ENCODE data around the gene ALG11. TPM values are rescaled to one million over a fixed set of nuclear protein-coding genes. Genes with fewer than 3 reads are reported as not detected.

ALG11 gene
- polyA plus RNA-seq, 4 donors: 29.7 to 36.8 (median 32.7) TPM

GRCh38 chr13:51997186-51997585 lies 15.0 kb upstream of the ALG11 start:
- DNase-seq (ENCODE audit: low read depth in 4 of 4, low spot score in 3 of 4): no peak

- no peak for DNase-seq (ENCODE audit: low read depth in 4 of 4, low spot score in 3 of 4)
Measured at GRCh38 chr13:51997641-51998330, 14.4 kb upstream of the ALG11 start.

GRCh38 chr13:51998723-51999509 lies 13.3 kb upstream of the ALG11 start:
- no peak for DNase-seq (ENCODE audit: low read depth in 4 of 4, low spot score in 3 of 4)

- DNase-seq (ENCODE audit: low read depth in 4 of 4, low spot score in 3 of 4): no peak
Measured at GRCh38 chr13:51999510-51999911, 12.7 kb upstream of the ALG11 start.

GRCh38 chr13:51999921-52000320 lies 12.3 kb upstream of the ALG11 start:
- DNase-seq (ENCODE audit: low read depth in 4 of 4, low spot score in 3 of 4): no peak

GRCh38 chr13:52001120-52001731 lies 11.0 kb upstream of the ALG11 start:
- DNase-seq (ENCODE audit: low read depth in 4 of 4, low spot score in 3 of 4): no peak

- no peak for DNase-seq (ENCODE audit: low read depth in 4 of 4, low spot score in 3 of 4)
Measured at GRCh38 chr13:52002361-52002760, 9.8 kb upstream of the ALG11 start.

GRCh38 chr13:52003541-52003940 lies 8.7 kb upstream of the ALG11 start:
- no peak for DNase-seq (ENCODE audit: low read depth in 4 of 4, low spot score in 3 of 4)

GRCh38 chr13:52004511-52005170 lies 7.6 kb upstream of the ALG11 start:
- DNase-seq (ENCODE audit: low read depth in 4 of 4, low spot score in 3 of 4): no peak

GRCh38 chr13:52005841-52006522 lies 6.2 kb upstream of the ALG11 start:
- no peak for DNase-seq (ENCODE audit: low read depth in 4 of 4, low spot score in 3 of 4)

GRCh38 chr13:52006523-52007245 lies 5.5 kb upstream of the ALG11 start:
- DNase-seq (ENCODE audit: low read depth in 4 of 4, low spot score in 3 of 4): no peak

GRCh38 chr13:52009946-52010345 lies 2.3 kb upstream of the ALG11 start:
- no peak for DNase-seq (ENCODE audit: low read depth in 4 of 4, low spot score in 3 of 4)

GRCh38 chr13:52010890-52011631 lies 1.1 kb upstream of the ALG11 start, which contains the start of gene ATP7B:
Gene ATP7B, minus strand, starts transcription at chr13:52011450. Its CDS starts 113 bp downstream, at chr13:52011337.
- DNase-seq (ENCODE audit: low read depth in 4 of 4, low spot score in 3 of 4): no peak

- no peak for DNase-seq (ENCODE audit: low read depth in 4 of 4, low spot score in 3 of 4)
Measured at GRCh38 chr13:52012512-52012836, 276 bp downstream of the ALG11 start.

- no peak for DNase-seq (ENCODE audit: low read depth in 4 of 4, low spot score in 3 of 4)
Measured at GRCh38 chr13:52016296-52016695, 4.1 kb downstream of the ALG11 start.

GRCh38 chr13:52020191-52020590 lies 8.0 kb downstream of the ALG11 start:
- DNase-seq (ENCODE audit: low read depth in 4 of 4, low spot score in 3 of 4): no peak

- no peak for DNase-seq (ENCODE audit: low read depth in 4 of 4, low spot score in 3 of 4)
Measured at GRCh38 chr13:52022356-52022755, 10.2 kb downstream of the ALG11 start.

GRCh38 chr13:52024481-52024880 lies 12.3 kb downstream of the ALG11 start, which contains the start of gene UTP14C:
Gene UTP14C, plus strand, starts transcription at chr13:52024691. Its CDS starts 4,114 bp downstream, at chr13:52028805.
- DNase-seq (ENCODE audit: low read depth in 4 of 4, low spot score in 3 of 4): no peak

Data from left renal pelvis (tissue), 4 donors.